ENCODE results near the gene MAGI2.

The MAGI2 gene

DNA sequence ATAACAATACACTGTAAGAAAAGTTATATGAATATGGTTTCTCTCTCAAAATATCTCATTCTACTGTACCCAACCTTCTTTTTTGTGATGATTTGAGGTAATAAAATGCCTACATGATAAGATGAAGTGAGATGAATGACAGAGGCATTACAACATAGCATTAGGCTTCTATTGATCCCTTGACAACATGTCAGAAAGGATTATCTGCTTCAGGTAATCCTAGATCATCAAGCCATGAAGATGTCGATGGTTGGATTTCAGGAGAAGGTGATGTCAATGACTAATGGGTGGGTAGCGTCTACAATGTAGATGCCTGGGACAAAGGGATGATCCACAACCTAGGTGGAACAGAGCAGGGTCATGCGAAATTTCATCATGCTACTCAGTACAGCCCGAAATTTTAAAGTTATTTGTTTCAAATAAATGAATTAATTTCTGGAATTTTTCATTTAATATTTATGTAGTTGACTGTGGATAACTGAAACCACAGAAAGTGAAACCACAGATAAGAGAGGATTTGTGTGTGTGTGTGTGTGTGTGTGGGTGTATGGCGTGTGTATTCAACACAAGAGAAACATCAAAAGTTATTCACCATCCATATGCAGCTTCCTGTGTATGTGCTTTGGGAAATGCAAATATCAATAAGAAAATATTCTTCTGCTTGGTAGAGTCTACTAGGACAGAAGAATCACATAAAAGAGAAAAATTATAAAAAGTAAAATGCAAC lies 77.0 kb downstream of the MAGI2 start:
- DNase-seq (ENCODE audit: low read depth in 2 of 2), result no peak

GRCh38 chr7:79361214-79361613 lies 92.3 kb downstream of the MAGI2 start:
- DNase-seq (ENCODE audit: low read depth in 2 of 2), result no peak

- DNase-seq (ENCODE audit: low read depth in 2 of 2), result no peak
Measured at GRCh38 chr7:79359827-79360226, 93.6 kb downstream of the MAGI2 start.

DNA sequence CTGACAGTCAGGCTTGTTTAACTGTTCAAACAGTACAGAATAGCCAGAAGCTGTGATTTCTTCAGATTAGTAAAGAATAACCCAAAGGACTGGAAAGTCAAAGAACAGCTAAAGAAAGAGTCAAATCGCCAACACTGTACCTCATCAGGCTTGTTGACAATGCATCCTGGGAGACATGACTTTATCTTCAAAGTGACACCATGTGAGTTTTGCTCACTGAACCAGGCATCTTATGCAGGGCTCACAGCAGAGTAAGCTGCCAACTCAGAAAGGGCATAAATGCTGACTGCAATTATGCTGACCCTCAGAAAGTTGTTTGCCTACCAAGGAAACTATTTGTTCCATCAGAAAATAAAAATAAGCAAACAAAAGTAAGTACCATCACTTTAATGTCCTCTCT lies 96.4 kb downstream of the MAGI2 start:
- DNase-seq (ENCODE audit: low read depth in 2 of 2), result no peak

GRCh38 chr7:79353720-79354468 lies 99.6 kb downstream of the MAGI2 start:
- no peak for DNase-seq (ENCODE audit: low read depth in 2 of 2)

DNA sequence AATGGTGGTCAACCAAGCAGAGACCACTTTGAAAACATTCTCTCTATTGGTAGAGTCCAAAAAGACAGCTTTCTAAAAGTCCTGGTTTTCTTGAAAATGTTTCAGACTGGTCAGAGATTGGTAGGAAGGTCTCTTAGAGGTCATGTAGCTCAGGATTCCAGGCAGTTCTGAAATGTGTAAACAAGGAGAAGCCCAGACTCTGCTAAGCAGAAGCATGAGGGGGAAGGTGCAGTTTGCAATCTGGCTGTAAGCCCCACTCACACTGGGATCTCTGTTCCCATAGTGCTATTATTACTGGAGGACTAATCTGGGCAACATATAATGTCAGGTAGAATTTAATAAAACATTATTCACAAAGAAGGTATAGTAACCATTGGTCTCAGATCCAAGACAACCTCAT lies 101.1 kb downstream of the MAGI2 start:
- DNase-seq (ENCODE audit: low read depth in 2 of 2), result no peak

DNA sequence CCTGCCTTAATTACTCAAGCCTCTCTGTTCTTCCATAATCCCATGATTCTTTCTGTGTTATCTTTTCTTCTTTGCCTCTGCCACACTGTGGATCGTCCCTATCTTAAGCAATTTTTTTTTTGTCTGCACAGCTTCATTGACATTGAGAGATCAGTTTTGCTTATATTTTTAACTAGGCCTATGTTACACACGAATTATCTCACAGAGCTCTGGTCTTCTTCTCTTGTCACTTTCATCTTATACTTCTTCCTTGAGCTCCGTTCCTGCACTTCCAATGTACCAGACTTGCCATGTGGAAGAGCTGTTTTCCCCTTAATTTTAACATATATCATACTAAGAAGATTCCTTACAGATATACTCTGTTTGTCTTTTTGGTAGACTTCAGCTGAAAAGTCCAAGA lies 106.1 kb downstream of the MAGI2 start:
- no peak for DNase-seq (ENCODE audit: low read depth in 2 of 2)

- no peak for DNase-seq (ENCODE audit: low read depth in 2 of 2)
Measured at GRCh38 chr7:79341902-79342301, 111.6 kb downstream of the MAGI2 start.

GRCh38 chr7:79340212-79340611 lies 113.3 kb downstream of the MAGI2 start:
- DNase-seq (ENCODE audit: low read depth in 2 of 2), result no peak

GRCh38 chr7:79339208-79339925 lies 114.1 kb downstream of the MAGI2 start:
- no peak for DNase-seq (ENCODE audit: low read depth in 2 of 2)

DNA sequence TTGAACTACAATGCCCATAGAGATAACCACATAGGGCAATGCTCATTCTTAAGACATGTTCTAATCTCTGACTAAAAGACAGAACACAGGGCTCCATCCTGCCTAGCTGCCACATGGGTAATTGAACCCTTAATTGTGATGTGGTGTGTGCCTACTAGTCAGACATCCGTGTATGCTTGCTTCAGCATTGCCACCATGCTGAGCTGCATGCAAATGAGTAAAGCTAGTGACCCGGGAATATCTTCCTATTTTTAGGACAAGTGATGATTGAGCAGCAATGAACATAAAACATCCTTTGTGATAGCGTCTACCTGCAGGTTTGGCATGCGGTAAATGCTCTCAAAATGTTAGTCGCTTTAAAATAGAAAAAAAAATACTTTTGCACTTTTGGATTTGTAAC lies 115.8 kb downstream of the MAGI2 start:
- DNase-seq (ENCODE audit: low read depth in 2 of 2), result no peak

GRCh38 chr7:79334841-79335240 lies 118.6 kb downstream of the MAGI2 start:
- DNase-seq (ENCODE audit: low read depth in 2 of 2), result no peak

- DNase-seq (ENCODE audit: low read depth in 2 of 2), result no peak
Measured at GRCh38 chr7:79334334-79334733, 119.1 kb downstream of the MAGI2 start.

GRCh38 chr7:79332091-79332490 lies 121.4 kb downstream of the MAGI2 start:
- DNase-seq (ENCODE audit: low read depth in 2 of 2), result no peak

GRCh38 chr7:79329464-79329863 lies 124.0 kb downstream of the MAGI2 start:
- DNase-seq (ENCODE audit: low read depth in 2 of 2), result no peak

DNA sequence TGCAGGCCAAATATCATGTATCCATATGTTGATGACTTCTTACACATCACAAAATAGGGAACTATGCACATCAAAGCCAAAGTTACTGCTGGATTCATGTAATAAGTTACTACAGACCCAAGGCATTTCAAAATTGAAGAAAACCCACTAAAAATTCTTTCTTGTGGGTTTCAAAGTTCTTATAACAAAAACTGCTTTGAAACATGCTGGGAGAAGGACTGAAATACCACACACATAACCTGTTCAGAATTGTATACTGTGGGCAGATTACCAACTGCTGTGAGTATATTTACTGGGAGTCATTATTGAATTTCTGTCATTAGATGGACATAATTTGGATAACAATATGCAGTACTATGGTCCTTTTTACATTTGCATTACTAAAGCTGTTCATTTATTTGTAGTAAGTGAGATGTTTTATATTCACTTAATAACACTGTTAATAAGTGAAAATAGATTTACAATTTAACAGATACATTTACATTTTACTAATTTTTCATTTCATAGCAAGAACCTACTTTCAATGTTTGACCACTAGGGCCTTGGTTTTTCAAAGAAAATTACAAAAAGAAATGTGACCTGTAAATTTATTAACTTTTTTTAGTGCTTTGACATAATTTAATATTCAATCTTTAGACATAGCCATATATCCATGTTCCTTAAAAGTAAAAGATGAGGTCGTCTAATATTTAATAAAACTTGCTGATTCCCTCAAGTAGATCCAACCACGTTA lies 132.6 kb downstream of the MAGI2 start:
- DNase-seq (ENCODE audit: low read depth in 2 of 2), result no peak

DNA sequence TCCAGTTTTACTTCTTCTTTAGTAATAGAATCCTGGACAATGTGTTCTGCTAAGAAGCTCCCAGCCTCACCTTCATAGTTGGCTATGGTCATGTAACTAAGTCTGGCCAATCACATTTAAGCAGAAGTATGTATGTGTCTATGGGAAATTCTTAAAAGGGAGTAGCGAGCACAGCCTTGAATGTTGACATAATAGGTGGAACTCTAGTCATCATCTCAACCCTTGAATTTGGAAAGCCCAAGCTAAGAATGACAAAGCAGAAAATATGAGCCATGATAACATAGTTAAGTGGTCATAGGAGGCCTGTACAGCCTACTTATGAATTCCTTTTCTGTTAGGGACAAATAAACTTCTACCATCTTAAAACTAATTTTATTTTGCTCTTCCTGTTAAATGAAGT lies 134.1 kb downstream of the MAGI2 start:
- DNase-seq (ENCODE audit: low read depth in 2 of 2), result no peak

- DNase-seq (ENCODE audit: low read depth in 2 of 2), result no peak
Measured at GRCh38 chr7:79317728-79318127, 135.7 kb downstream of the MAGI2 start.

GRCh38 chr7:79312022-79312421 lies 141.4 kb downstream of the MAGI2 start:
- no peak for DNase-seq (ENCODE audit: low read depth in 2 of 2)

- no peak for DNase-seq (ENCODE audit: low read depth in 2 of 2)
Measured at GRCh38 chr7:79308192-79308591, 145.3 kb downstream of the MAGI2 start.

DNA sequence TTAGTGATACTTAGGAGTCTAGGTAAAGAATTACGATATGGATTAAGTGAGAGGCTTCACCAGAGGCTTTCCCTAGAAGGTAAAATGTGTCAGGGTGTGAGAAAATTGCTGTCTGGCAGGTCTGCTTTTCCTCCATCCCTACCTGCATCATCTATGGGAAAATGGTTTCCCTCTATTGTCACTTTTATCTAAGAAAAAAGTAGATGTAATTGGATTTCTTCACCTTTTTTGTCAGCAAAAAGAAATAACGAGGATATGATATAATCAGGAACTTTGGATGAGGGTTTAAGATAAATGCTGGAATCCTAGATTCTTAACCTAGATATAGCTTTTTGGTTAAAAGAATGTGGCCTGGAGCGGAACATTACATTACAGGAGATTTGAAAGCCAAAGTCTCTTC lies 146.1 kb downstream of the MAGI2 start:
- DNase-seq (ENCODE audit: low read depth in 2 of 2), result no peak

- DNase-seq (ENCODE audit: low read depth in 2 of 2), result no peak
Measured at GRCh38 chr7:79304711-79305110, 148.8 kb downstream of the MAGI2 start.

Measured in stimulated activated CD4-positive, alpha-beta T cell treated with anti-CD3 and anti-CD28 coated beads, Interleukin-15, amount 100 ng/mL, for 48 hours (primary cell).